ENCODE measurements around the gene MOB3B.

MOB3B gene
- total RNA-seq, result 0 to 0.58 (median 0.52) reads per million in 3 donors

DNA sequence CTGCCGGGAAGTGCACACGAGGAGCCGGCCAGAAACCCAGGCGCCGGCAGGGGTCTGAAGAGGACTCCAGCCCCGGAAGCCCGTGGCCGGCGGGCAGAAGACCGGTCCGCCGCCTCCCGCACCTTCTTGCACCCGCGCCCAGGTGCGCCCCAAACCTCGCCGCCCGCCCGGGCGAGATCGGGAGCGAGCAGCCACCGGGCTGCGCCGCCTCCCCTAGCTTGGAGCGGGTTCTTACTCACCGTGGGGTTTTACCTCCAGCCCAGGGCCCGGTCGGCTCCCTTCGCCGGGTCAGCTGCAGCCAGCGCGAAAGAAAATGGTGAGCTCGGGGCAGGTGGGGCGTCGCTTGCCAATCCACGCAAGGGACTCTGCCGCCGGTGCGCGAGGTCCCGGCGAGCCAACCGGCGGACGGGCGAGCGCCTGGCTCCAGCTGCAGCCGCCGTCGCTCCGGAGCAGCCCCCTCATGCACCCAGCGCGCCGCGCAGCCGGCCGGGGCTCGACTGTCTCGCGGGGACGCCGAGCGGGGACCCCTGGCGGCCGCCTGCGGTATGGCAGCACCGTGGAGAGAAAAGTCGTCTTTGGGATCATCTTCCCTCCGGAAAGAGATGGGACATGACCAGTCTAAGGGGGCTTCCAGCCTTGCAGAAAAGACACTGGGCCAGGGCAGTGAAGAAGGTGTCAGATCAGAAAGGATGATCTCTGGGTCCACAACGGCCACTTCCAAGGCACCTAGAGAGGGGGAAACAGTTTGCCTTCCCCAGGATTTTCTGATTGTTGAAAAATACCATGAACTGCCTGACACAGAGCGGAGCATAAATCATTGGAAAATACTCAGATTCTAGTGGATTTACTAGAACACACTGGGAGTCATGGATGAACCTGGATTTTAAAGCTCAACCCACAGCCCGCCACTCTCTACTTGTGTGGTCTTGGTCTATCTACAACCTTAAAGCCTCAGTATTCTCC is at the start of gene MOB3B:
MOB3B (minus strand) TSS at position 499 of the 963 bp plus-strand sequence. CDS start 74,264 bp downstream, outside the sequence.
- Histone ChIP-seq H3K4me1 (ENCODE audit: control insufficient read depth, insufficient read depth, low read length, poor library complexity, severe bottlenecking) (peaks cover 5% of the 10 kb centered on the region), H3K4me3 (ENCODE audit: insufficient read depth, low read depth, low read length, poor library complexity, severe bottlenecking) (peak within 1 kb of the TSS; percentile 79), H3K9me3 (ENCODE audit: control insufficient read depth, low read length) (no peaks in the 10 kb centered on the region), H3K27ac (ENCODE audit: insufficient read depth, low read length, poor library complexity, severe bottlenecking) (no peak within 1 kb of the TSS), H3K36me3 (ENCODE audit: control insufficient read depth, insufficient read depth, low read length) (no peaks in the 10 kb centered on the region), H3K27me3 (replicated peaks; ENCODE audit: control insufficient read depth, insufficient read depth, low read length, poor library complexity, severe bottlenecking) (no peaks in the 10 kb centered on the region)
- peak; percentile 15 to 58 (median 48) for DNase-seq

DNA sequence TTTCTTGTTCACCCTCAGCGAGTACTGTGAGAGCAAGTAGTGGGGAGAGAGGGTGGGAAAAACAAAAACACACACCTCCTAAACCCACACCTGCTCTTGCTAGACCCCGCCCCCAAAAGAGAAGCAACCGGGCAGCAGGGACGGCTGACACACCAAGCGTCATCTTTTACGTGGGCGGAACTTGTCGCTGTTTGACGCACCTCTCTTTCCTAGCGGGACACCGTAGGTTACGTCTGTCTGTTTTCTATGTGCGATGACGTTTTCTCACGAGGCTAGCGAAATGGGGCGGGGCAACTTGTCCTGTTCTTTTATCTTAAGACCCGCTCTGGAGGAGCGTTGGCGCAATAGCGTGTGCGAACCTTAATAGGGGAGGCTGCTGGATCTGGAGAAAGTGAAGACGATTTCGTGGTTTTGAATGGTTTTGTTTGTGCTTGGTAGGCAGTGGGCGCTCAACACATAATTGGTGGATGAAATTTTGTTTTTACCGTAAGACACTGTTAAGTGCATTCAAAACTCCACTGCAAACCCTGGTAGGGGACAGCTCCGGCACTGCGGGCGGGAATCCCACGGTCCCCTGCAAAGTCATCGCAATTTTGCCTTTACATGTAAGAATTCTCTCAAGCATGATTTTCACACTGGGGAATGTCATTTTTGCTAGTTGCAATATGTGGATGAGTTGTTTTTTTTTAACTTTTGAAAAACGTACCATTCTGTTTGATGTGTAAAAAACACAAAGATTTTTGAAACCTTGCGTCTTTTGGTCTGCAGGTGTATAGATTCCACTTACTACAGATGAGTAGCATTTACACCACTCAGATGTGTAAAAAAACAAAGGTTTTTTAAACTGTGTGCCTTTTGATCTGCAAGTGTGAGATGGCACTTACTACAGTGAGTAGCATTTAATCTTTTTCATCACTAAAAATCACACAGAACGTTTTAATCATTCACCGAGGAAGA is 44.3 kb upstream of the MOB3B start:
- Histone ChIP-seq H3K36me3 (ENCODE audit: control insufficient read depth, insufficient read depth, low read length) (no peaks in the 10 kb centered on the region), H3K27ac (ENCODE audit: insufficient read depth, low read length, poor library complexity, severe bottlenecking) (peak overlapping the region; percentile 96), H3K4me1 (ENCODE audit: control insufficient read depth, insufficient read depth, low read length, poor library complexity, severe bottlenecking) (no peaks in the 10 kb centered on the region), H3K27me3 (replicated peaks; ENCODE audit: control insufficient read depth, insufficient read depth, low read length, poor library complexity, severe bottlenecking) (no peaks in the 10 kb centered on the region), H3K4me3 (ENCODE audit: insufficient read depth, low read depth, low read length, poor library complexity, severe bottlenecking) (peak overlapping the region; percentile 63), H3K9me3 (ENCODE audit: control insufficient read depth, low read length) (no peaks in the 10 kb centered on the region)
- DNase-seq, result peak; percentile 84 to 96 (median 95)

DNA sequence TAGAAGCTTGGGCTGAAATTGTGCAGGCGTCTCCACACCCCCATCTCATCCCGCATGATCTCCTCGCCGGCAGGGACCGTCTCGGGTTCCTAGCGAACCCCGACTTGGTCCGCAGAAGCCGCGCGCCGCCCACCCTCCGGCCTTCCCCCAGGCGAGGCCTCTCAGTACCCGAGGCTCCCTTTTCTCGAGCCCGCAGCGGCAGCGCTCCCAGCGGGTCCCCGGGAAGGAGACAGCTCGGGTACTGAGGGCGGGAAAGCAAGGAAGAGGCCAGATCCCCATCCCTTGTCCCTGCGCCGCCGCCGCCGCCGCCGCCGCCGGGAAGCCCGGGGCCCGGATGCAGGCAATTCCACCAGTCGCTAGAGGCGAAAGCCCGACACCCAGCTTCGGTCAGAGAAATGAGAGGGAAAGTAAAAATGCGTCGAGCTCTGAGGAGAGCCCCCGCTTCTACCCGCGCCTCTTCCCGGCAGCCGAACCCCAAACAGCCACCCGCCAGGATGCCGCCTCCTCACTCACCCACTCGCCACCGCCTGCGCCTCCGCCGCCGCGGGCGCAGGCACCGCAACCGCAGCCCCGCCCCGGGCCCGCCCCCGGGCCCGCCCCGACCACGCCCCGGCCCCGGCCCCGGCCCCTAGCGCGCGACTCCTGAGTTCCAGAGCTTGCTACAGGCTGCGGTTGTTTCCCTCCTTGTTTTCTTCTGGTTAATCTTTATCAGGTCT is 43.5 kb upstream of the MOB3B start, which contains the start of gene C9orf72:
C9orf72 (minus strand) TSS at position 564 of the 716 bp plus-strand sequence. CDS start 6,361 bp downstream, outside the sequence.
- no peaks in the 10 kb centered on the region for H3K36me3 ChIP-seq (ENCODE audit: control insufficient read depth, insufficient read depth, low read length)
- peak; percentile 67 to 81 (median 79) for DNase-seq
- H3K27ac ChIP-seq (ENCODE audit: insufficient read depth, low read length, poor library complexity, severe bottlenecking), result peak within 1 kb of the TSS; percentile 96
- peak within 1 kb of the TSS; percentile 63 for H3K4me3 ChIP-seq (ENCODE audit: insufficient read depth, low read depth, low read length, poor library complexity, severe bottlenecking)
- no peaks in the 10 kb centered on the region for H3K4me1 ChIP-seq (ENCODE audit: control insufficient read depth, insufficient read depth, low read length, poor library complexity, severe bottlenecking)
- no peaks in the 10 kb centered on the region for H3K9me3 ChIP-seq (ENCODE audit: control insufficient read depth, low read length)
- H3K27me3 ChIP-seq (replicated peaks; ENCODE audit: control insufficient read depth, insufficient read depth, low read length, poor library complexity, severe bottlenecking), result no peaks in the 10 kb centered on the region

DNA sequence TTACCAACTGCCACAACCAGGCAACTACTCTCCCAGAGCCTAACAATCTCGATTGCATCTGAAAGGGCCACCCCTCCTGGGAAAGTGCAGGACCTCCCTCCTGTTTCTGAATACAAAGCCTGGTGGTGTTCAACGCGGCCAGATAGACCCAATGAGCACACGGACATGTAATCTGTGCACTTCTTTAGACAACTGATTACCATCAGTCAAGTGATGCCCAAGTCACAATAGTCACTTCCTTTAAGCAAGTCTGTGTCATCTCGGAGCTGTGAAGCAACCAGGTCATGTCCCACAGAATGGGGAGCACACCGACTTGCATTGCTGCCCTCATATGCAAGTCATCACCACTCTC is 42.9 kb upstream of the MOB3B start:
- Histone ChIP-seq H3K4me1 (ENCODE audit: control insufficient read depth, insufficient read depth, low read length, poor library complexity, severe bottlenecking) (no peaks in the 10 kb centered on the region), H3K9me3 (ENCODE audit: control insufficient read depth, low read length) (no peaks in the 10 kb centered on the region), H3K36me3 (ENCODE audit: control insufficient read depth, insufficient read depth, low read length) (no peaks in the 10 kb centered on the region), H3K4me3 (ENCODE audit: insufficient read depth, low read depth, low read length, poor library complexity, severe bottlenecking) (peak overlapping the region; percentile 63), H3K27me3 (replicated peaks; ENCODE audit: control insufficient read depth, insufficient read depth, low read length, poor library complexity, severe bottlenecking) (no peaks in the 10 kb centered on the region), H3K27ac (ENCODE audit: insufficient read depth, low read length, poor library complexity, severe bottlenecking) (peak overlapping the region; percentile 96)
- DNase-seq, result peak; percentile 31 to 50 (median 41)

DNA sequence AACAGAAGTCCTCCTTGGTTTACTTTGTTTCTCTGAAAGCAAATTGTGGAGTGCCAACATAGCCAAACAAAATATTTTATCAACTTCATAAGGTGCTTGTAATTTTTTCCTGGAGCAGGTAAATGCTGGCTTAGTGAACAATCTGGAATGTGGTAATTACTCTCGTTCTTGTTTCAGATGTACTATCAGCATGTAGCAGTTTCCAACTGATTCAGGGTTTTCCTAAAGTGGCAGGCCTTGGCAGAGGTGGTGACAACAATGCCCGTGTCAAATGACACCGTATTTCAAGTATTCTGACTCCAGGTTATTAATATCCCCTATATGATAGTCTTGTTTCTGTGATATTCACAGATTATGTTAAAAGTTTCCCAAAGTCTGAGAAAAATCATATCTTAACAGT is 42.4 kb upstream of the MOB3B start:
- Histone ChIP-seq H3K27ac (ENCODE audit: insufficient read depth, low read length, poor library complexity, severe bottlenecking) (peak overlapping the region; percentile 96), H3K27me3 (replicated peaks; ENCODE audit: control insufficient read depth, insufficient read depth, low read length, poor library complexity, severe bottlenecking) (no peaks in the 10 kb centered on the region), H3K4me3 (ENCODE audit: insufficient read depth, low read depth, low read length, poor library complexity, severe bottlenecking) (no peak overlapping the region), H3K36me3 (ENCODE audit: control insufficient read depth, insufficient read depth, low read length) (no peaks in the 10 kb centered on the region), H3K4me1 (ENCODE audit: control insufficient read depth, insufficient read depth, low read length, poor library complexity, severe bottlenecking) (no peaks in the 10 kb centered on the region), H3K9me3 (ENCODE audit: control insufficient read depth, low read length) (no peaks in the 10 kb centered on the region)
- no peak for DNase-seq

DNA sequence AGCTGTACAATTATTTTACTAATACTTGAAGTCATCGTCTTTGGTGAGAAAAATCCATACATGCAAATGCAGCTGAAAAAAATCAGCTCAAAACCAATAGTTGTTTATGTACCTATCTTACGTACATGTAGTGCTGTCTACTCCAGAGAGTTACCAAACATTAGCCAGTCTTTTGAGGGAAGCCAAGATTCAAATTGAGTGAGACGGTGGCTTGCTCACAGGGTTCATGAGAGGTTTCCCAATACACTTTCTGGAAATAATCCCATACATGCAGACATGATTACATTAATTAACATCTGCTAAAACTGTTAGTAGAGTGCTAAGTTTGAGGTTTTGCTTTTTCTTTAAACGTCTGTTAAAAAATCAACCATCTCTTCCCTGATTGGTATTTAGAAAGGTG is 41.4 kb upstream of the MOB3B start:
- DNase-seq, result no peak
- no peaks in the 10 kb centered on the region for H3K27me3 ChIP-seq (replicated peaks; ENCODE audit: control insufficient read depth, insufficient read depth, low read length, poor library complexity, severe bottlenecking)
- H3K36me3 ChIP-seq (ENCODE audit: control insufficient read depth, insufficient read depth, low read length), result peaks cover 5% of the 10 kb centered on the region
- H3K4me1 ChIP-seq (ENCODE audit: control insufficient read depth, insufficient read depth, low read length, poor library complexity, severe bottlenecking), result no peaks in the 10 kb centered on the region
- H3K9me3 ChIP-seq (ENCODE audit: control insufficient read depth, low read length), result no peaks in the 10 kb centered on the region
- H3K4me3 ChIP-seq (ENCODE audit: insufficient read depth, low read depth, low read length, poor library complexity, severe bottlenecking), result no peak overlapping the region
- no peak overlapping the region for H3K27ac ChIP-seq (ENCODE audit: insufficient read depth, low read length, poor library complexity, severe bottlenecking)

DNA sequence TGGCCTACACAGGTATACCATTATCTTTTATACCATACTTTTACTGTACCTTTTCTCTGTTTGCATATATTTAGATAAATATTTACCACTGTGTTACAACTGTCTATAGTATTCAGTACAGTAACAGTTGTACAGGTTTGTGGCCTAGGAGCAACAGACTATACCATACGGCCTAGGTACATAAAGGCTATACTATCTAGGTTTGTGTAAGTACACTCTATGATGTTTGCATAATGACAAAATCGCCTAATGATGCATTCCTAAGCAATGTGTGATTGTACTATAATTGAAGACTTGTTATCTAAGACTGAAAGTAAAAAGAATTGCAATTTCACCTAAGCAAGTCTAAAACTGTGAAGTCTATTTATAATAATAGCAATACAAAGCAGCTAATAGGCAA is 39.8 kb upstream of the MOB3B start:
- Histone ChIP-seq H3K27ac (ENCODE audit: insufficient read depth, low read length, poor library complexity, severe bottlenecking) (no peak overlapping the region), H3K4me1 (ENCODE audit: control insufficient read depth, insufficient read depth, low read length, poor library complexity, severe bottlenecking) (no peaks in the 10 kb centered on the region)
- no peak for DNase-seq

DNA sequence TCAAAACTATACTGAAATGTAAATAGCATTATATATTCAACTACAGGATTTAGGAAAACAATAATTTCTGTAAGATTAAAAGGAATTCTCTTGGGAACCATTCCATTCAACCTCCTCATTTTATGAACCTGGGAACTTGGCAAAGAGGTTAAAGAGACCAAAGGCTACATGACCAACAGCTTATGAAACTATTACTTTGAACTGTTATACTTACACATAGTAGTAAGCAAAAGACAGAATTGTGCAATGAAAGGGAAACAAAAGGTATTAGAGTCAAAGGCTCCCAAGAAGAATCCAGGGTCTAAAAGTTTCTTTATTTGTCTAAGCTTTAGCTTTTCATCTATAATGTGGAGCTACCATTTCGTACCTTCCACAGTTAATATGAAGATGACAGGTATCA is 36.5 kb upstream of the MOB3B start:
- H3K4me3 ChIP-seq (ENCODE audit: insufficient read depth, low read depth, low read length, poor library complexity, severe bottlenecking), result no peak overlapping the region
- H3K27me3 ChIP-seq (replicated peaks; ENCODE audit: control insufficient read depth, insufficient read depth, low read length, poor library complexity, severe bottlenecking), result no peaks in the 10 kb centered on the region
- no peaks in the 10 kb centered on the region for H3K4me1 ChIP-seq (ENCODE audit: control insufficient read depth, insufficient read depth, low read length, poor library complexity, severe bottlenecking)
- no peak for DNase-seq
- H3K36me3 ChIP-seq (ENCODE audit: control insufficient read depth, insufficient read depth, low read length), result peaks cover 9% of the 10 kb centered on the region
- no peak overlapping the region for H3K27ac ChIP-seq (ENCODE audit: insufficient read depth, low read length, poor library complexity, severe bottlenecking)
- H3K9me3 ChIP-seq (ENCODE audit: control insufficient read depth, low read length), result no peaks in the 10 kb centered on the region

More for the DNA sequence above, 39.8 kb upstream of the MOB3B start:
- Histone ChIP-seq H3K4me3 (ENCODE audit: insufficient read depth, low read depth, low read length, poor library complexity, severe bottlenecking) (no peak overlapping the region), H3K9me3 (ENCODE audit: control insufficient read depth, low read length) (no peaks in the 10 kb centered on the region), H3K36me3 (ENCODE audit: control insufficient read depth, insufficient read depth, low read length) (peaks cover 5% of the 10 kb centered on the region), H3K27me3 (replicated peaks; ENCODE audit: control insufficient read depth, insufficient read depth, low read length, poor library complexity, severe bottlenecking) (no peaks in the 10 kb centered on the region)

DNA sequence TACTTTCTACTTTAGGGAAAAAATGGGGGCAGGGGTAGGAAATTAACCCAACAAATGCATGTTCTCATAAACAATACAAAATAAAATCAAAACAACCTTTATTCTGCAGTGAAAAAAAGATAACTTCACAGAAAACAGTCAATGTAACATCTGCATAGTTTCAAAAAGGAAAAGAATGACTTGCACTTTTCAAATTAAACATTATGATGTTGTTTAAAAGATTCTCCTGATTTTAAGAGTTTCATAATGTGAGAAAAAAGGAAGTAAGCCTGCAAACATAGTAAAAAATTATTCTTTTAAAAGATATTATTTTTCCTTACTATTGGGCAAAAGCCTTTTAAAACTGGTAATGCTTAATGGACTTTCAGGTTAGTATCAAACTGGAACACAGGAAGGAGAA is 36.1 kb upstream of the MOB3B start:
- Histone ChIP-seq H3K36me3 (ENCODE audit: control insufficient read depth, insufficient read depth, low read length) (peaks cover 11% of the 10 kb centered on the region), H3K4me1 (ENCODE audit: control insufficient read depth, insufficient read depth, low read length, poor library complexity, severe bottlenecking) (no peaks in the 10 kb centered on the region), H3K9me3 (ENCODE audit: control insufficient read depth, low read length) (no peaks in the 10 kb centered on the region), H3K27ac (ENCODE audit: insufficient read depth, low read length, poor library complexity, severe bottlenecking) (no peak overlapping the region), H3K4me3 (ENCODE audit: insufficient read depth, low read depth, low read length, poor library complexity, severe bottlenecking) (no peak overlapping the region), H3K27me3 (replicated peaks; ENCODE audit: control insufficient read depth, insufficient read depth, low read length, poor library complexity, severe bottlenecking) (no peaks in the 10 kb centered on the region)
- DNase-seq, result no peak
